Measurements from ENCODE around the gene FHIT.

The FHIT gene

GRCh38 chr3:60475096-60475495 lies 776.2 kb downstream of the FHIT start:
- TF ChIP-seq, protein P1, sequence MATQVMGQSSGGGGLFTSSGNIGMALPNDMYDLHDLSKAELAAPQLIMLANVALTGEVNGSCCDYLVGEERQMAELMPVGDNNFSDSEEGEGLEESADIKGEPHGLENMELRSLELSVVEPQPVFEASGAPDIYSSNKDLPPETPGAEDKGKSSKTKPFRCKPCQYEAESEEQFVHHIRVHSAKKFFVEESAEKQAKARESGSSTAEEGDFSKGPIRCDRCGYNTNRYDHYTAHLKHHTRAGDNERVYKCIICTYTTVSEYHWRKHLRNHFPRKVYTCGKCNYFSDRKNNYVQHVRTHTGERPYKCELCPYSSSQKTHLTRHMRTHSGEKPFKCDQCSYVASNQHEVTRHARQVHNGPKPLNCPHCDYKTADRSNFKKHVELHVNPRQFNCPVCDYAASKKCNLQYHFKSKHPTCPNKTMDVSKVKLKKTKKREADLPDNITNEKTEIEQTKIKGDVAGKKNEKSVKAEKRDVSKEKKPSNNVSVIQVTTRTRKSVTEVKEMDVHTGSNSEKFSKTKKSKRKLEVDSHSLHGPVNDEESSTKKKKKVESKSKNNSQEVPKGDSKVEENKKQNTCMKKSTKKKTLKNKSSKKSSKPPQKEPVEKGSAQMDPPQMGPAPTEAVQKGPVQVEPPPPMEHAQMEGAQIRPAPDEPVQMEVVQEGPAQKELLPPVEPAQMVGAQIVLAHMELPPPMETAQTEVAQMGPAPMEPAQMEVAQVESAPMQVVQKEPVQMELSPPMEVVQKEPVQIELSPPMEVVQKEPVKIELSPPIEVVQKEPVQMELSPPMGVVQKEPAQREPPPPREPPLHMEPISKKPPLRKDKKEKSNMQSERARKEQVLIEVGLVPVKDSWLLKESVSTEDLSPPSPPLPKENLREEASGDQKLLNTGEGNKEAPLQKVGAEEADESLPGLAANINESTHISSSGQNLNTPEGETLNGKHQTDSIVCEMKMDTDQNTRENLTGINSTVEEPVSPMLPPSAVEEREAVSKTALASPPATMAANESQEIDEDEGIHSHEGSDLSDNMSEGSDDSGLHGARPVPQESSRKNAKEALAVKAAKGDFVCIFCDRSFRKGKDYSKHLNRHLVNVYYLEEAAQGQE (IDR thresholded peaks at IDR 0.05; ENCODE audit: insufficient read depth in 1 of 2, low read depth in 2 of 2, low read length in 2 of 2), result no peak
- no peak for TF ChIP-seq FOXP2 (optimal IDR thresholded peaks at IDR 0.05; ENCODE audit: borderline replicate concordance, extremely low read depth, extremely low read length, insufficient read depth)
- no peak for TF ChIP-seq SIN3A (IDR thresholded peaks at IDR 0.05; ENCODE audit: borderline replicate concordance, insufficient read depth, low read length)
- no peak for TF ChIP-seq TAF1 (IDR thresholded peaks at IDR 0.05; ENCODE audit: borderline replicate concordance, insufficient read depth, low read length)
- TF ChIP-seq POLR2AphosphoS5 (IDR thresholded peaks at IDR 0.05; ENCODE audit: low read depth, low read length), result no peak

GRCh38 chr3:60469481-60469880 lies 781.8 kb downstream of the FHIT start:
- TF ChIP-seq SIN3A (IDR thresholded peaks at IDR 0.05; ENCODE audit: borderline replicate concordance, insufficient read depth, low read length) (no peak), POLR2AphosphoS5 (IDR thresholded peaks at IDR 0.05; ENCODE audit: low read depth, low read length) (no peak), TAF1 (IDR thresholded peaks at IDR 0.05; ENCODE audit: borderline replicate concordance, insufficient read depth, low read length) (no peak), FOXP2 (optimal IDR thresholded peaks at IDR 0.05; ENCODE audit: borderline replicate concordance, extremely low read depth, extremely low read length, insufficient read depth) (no peak)
- TF ChIP-seq, protein P1 (IDR thresholded peaks at IDR 0.05; ENCODE audit: insufficient read depth in 1 of 2, low read depth in 2 of 2, low read length in 2 of 2), result no peak

- TF ChIP-seq TAF1 (IDR thresholded peaks at IDR 0.05; ENCODE audit: borderline replicate concordance, insufficient read depth, low read length), result no peak
- TF ChIP-seq, protein P1 (IDR thresholded peaks at IDR 0.05; ENCODE audit: insufficient read depth in 1 of 2, low read depth in 2 of 2, low read length in 2 of 2), result no peak
- TF ChIP-seq POLR2AphosphoS5 (IDR thresholded peaks at IDR 0.05; ENCODE audit: low read depth, low read length), result no peak
- no peak for TF ChIP-seq FOXP2 (optimal IDR thresholded peaks at IDR 0.05; ENCODE audit: borderline replicate concordance, extremely low read depth, extremely low read length, insufficient read depth)
- no peak for TF ChIP-seq SIN3A (IDR thresholded peaks at IDR 0.05; ENCODE audit: borderline replicate concordance, insufficient read depth, low read length)
Observed at GRCh38 chr3:60463685-60464084, 787.6 kb downstream of the FHIT start.

GRCh38 chr3:60461267-60461666 lies 790.0 kb downstream of the FHIT start:
- TF ChIP-seq, protein P1 (IDR thresholded peaks at IDR 0.05; ENCODE audit: insufficient read depth in 1 of 2, low read depth in 2 of 2, low read length in 2 of 2), result no peak
- TF ChIP-seq SIN3A (IDR thresholded peaks at IDR 0.05; ENCODE audit: borderline replicate concordance, insufficient read depth, low read length), result no peak
- no peak for TF ChIP-seq TAF1 (IDR thresholded peaks at IDR 0.05; ENCODE audit: borderline replicate concordance, insufficient read depth, low read length)
- no peak for TF ChIP-seq FOXP2 (optimal IDR thresholded peaks at IDR 0.05; ENCODE audit: borderline replicate concordance, extremely low read depth, extremely low read length, insufficient read depth)
- no peak for TF ChIP-seq POLR2AphosphoS5 (IDR thresholded peaks at IDR 0.05; ENCODE audit: low read depth, low read length)

- TF ChIP-seq POLR2AphosphoS5 (IDR thresholded peaks at IDR 0.05; ENCODE audit: low read depth, low read length), result no peak
- TF ChIP-seq, protein P1 (IDR thresholded peaks at IDR 0.05; ENCODE audit: insufficient read depth in 1 of 2, low read depth in 2 of 2, low read length in 2 of 2), result no peak
- TF ChIP-seq SIN3A (IDR thresholded peaks at IDR 0.05; ENCODE audit: borderline replicate concordance, insufficient read depth, low read length), result no peak
- TF ChIP-seq FOXP2 (optimal IDR thresholded peaks at IDR 0.05; ENCODE audit: borderline replicate concordance, extremely low read depth, extremely low read length, insufficient read depth), result no peak
- TF ChIP-seq TAF1 (IDR thresholded peaks at IDR 0.05; ENCODE audit: borderline replicate concordance, insufficient read depth, low read length), result no peak
Observed at GRCh38 chr3:60456180-60456579, 795.1 kb downstream of the FHIT start.
